Parathyroid adenoma (tissue), 2 donors: ENCODE results near the gene LITAF.

Experiments
- H2AFZ ChIP-seq: fragments of 300-600 bp; sonication (generic); one replicate; pipeline ENCODE4 v1.7.0; 2017; ENCODE audit warnings: antibody characterized with exemption, mild to moderate bottlenecking
- H3K27ac ChIP-seq: fragments of 300-600 bp; sonication (generic); one replicate; pipeline ENCODE4 v1.7.0; 2017
- H3K27me3 ChIP-seq: fragments of 300-600 bp; sonication (generic); one replicate; pipeline ENCODE4 v1.7.0; 2017; ENCODE audit warnings: low read length; ENCODE audit not compliant: control insufficient read depth, insufficient read depth
- H3K36me3 ChIP-seq: fragments of 300-600 bp; sonication (generic); one replicate; pipeline ENCODE4 v1.7.0; 2017; ENCODE audit warnings: low read length; ENCODE audit not compliant: control insufficient read depth, insufficient read depth
- H3K4me1 ChIP-seq: fragments of 300-600 bp; sonication (generic); one replicate; pipeline ENCODE4 v1.7.0; 2017; ENCODE audit warnings: control low read depth
- H3K4me2 ChIP-seq: fragments of 300-600 bp; sonication (generic); one replicate; pipeline ENCODE4 v1.7.0; 2017; ENCODE audit warnings: low read length
- H3K4me3 ChIP-seq: fragments of 300-600 bp; sonication (generic); one replicate; pipeline ENCODE4 v1.7.0; 2017; ENCODE audit warnings: low read depth, low read length
- H3K79me2 ChIP-seq: fragments of 300-600 bp; sonication (generic); one replicate; pipeline ENCODE4 v1.7.0; 2017; ENCODE audit warnings: control low read depth
- H3K9ac ChIP-seq: fragments of 300-600 bp; sonication (generic); one replicate; pipeline ENCODE4 v1.7.0; 2017; ENCODE audit warnings: mild to moderate bottlenecking
- H3K9me3 ChIP-seq: fragments of 300-600 bp; sonication (generic); one replicate; pipeline ENCODE4 v1.7.0; 2017; ENCODE audit warnings: low read length; ENCODE audit not compliant: control insufficient read depth
- TF ChIP-seq, protein P1 (sequence below): fragments of 300-600 bp; sonication (generic); IDR thresholded peaks from one replicate; pipeline ENCODE4 v1.7.0; 2017; ENCODE audit warnings: antibody characterized with exemption, mild to moderate bottlenecking
- donor health status: primary hyperparathyroidism.

Gene LITAF

DNA sequence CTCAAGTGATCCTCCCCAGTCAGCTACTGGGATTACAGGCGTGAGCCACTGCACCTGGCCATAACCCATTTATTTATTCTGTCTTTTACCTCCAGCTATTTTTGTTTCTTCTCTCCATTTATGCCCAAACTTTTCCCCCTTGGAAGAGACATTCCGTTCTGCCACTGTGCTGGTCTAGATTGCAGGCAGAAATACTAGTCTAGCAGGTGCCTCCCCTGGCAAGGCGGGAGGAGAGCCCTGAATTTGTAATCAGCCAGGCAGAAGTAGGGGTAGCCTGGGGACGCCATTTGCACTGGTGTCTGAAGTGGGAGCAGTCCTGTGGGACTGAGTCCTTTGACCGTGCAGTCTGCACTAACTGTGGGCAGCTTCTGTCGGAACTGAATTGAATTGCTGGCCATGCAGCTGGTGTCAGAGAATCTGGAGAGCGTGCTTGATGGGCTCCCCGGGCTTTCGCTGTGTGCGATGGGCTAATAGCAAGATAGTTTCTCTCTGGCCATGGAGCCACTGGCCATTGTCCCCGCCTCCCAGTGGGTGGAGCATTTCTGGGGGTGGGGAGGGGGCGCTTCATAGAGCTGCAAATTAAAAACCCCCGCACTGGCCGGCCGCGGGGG, 31.5 kb upstream of the LITAF start:
- H3K79me2 ChIP-seq: no peaks in the 10 kb centered on the region
- H3K27ac ChIP-seq: peak overlapping the region; percentile 69
- H3K9me3 ChIP-seq: no peaks in the 10 kb centered on the region
- H3K4me1 ChIP-seq: peaks cover 8% of the 10 kb centered on the region
- peak overlapping the region; percentile 25 for H3K4me2 ChIP-seq
- no peaks in the 10 kb centered on the region for H3K36me3 ChIP-seq
- TF ChIP-seq, protein P1, sequence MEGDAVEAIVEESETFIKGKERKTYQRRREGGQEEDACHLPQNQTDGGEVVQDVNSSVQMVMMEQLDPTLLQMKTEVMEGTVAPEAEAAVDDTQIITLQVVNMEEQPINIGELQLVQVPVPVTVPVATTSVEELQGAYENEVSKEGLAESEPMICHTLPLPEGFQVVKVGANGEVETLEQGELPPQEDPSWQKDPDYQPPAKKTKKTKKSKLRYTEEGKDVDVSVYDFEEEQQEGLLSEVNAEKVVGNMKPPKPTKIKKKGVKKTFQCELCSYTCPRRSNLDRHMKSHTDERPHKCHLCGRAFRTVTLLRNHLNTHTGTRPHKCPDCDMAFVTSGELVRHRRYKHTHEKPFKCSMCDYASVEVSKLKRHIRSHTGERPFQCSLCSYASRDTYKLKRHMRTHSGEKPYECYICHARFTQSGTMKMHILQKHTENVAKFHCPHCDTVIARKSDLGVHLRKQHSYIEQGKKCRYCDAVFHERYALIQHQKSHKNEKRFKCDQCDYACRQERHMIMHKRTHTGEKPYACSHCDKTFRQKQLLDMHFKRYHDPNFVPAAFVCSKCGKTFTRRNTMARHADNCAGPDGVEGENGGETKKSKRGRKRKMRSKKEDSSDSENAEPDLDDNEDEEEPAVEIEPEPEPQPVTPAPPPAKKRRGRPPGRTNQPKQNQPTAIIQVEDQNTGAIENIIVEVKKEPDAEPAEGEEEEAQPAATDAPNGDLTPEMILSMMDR: no peak
- peak overlapping the region; percentile 75 for H2AFZ ChIP-seq
- no peak overlapping the region for H3K4me3 ChIP-seq
- no peak overlapping the region for H3K9ac ChIP-seq
- H3K27me3 ChIP-seq: no peaks in the 10 kb centered on the region

DNA sequence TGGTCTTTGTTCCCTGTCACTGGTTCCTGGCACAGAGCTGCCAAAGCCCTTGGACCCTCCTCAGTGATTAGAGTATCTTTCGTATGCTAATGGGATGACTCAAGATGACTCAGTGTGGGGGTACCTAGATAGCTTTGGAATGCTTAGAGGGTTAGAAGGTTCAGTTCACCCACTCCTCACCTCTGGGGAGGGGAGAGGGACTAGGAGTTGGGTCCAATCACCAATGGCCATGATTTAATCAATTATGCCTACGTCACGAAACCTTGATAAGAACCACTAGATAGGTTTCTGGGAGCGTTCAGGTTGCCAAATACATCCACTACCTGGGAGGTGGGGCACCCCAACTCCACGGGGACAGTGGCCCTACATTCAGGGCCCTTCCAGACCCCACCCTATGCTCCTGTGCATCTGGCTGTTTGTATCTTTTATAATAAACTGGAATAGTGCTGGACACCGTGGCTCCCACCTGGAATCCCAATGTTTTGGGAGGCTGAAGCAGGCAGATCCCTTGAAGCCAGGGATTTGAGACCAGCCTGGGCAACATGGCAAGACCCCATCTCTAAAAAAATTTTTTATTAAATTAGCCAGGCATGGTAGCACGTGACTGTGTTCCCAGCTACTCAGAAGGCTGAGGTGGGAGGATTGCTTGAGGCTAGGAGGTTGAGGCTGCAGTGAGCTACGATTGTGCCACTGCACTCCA, 29.2 kb upstream of the LITAF start:
- TF ChIP-seq, protein P1: no peak
- H3K27ac ChIP-seq: no peak overlapping the region
- H3K9me3 ChIP-seq: no peaks in the 10 kb centered on the region
- no peak overlapping the region for H3K4me3 ChIP-seq
- no peak overlapping the region for H3K4me2 ChIP-seq
- H3K27me3 ChIP-seq: no peaks in the 10 kb centered on the region
- H2AFZ ChIP-seq: no peak overlapping the region
- peaks cover 8% of the 10 kb centered on the region for H3K4me1 ChIP-seq
- H3K9ac ChIP-seq: no peak overlapping the region
- H3K79me2 ChIP-seq: no peaks in the 10 kb centered on the region
- H3K36me3 ChIP-seq: no peaks in the 10 kb centered on the region

DNA sequence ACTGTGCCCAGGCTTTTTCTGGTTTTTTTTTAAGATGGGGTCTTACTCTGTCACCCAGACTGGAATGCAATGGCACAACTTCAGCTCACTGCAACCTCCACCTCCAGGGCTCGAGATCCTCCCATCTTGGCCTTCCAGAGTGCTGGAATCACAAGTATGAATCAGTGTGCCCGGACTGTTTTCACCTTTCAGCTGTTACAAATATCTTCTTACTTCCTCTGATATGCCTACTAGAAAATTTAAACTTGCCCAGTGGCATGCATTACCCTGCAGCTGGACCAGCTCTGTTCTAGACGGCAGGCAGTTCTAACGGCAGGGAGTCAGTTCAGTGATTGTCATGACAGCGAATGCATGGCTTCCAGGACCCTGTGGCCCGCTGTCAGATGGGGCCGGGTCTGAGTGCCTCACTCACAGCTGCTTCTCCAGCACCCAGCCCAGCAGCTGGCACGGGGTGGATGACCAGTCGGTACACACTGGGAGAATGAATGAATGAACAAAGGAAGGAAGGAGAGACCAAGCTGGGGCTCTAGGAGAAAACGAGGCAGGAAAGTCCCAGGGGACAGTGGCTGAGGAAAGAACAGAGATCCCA, 28.0 kb upstream of the LITAF start:
- Histone ChIP-seq H3K9ac (no peak overlapping the region), H3K27ac (no peak overlapping the region), H3K9me3 (no peaks in the 10 kb centered on the region), H3K4me3 (no peak overlapping the region), H3K4me2 (no peak overlapping the region), H3K27me3 (no peaks in the 10 kb centered on the region), H3K79me2 (no peaks in the 10 kb centered on the region), H3K36me3 (no peaks in the 10 kb centered on the region), H3K4me1 (peaks cover 11% of the 10 kb centered on the region), H2AFZ (no peak overlapping the region)
- TF ChIP-seq, protein P1: no peak

DNA sequence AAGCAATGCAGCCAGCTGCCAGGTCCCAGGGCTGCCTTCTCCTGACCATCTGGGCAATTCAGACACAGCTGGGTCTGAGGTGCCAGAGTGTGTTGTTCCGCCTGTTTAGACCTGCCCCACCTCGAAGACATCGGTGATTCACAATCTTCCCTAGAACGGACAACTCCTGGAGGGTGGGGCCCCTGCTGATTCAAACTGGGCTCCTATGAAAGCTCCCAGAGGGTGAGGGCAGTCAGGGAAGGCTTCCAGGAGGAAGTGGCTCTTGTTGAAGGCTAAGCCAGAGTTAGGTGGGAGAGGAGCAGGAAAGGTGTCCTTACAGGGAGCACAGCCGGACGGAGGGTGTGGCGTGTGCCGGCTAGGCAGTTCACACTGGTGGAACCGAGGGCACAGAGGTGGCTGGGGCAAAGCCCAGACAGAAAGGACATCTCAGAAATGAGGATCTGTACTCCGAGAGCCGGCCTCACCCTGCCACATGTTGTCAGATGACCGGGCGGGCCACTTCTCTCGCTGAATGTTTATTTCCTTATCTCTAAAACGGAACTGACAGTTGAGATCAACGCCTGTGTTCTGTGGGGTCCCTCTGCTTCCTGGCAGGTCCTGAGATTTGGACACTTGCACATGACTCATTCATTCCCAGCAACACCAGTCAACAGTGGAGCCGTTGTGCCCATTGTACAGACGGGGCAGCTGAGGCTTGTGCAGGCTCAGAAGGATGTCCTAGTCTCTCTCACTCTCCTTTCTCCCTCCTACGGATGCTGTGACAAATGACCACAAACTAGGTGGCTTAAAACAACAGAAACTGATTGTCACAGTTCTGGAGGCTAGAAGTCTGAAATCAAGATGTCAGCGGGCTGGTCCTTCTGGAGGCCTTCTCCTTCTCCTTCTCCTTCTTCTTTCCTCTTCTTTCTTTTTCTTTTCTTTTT, 26.9 kb upstream of the LITAF start:
- Histone ChIP-seq H3K27me3 (no peaks in the 10 kb centered on the region), H2AFZ (no peak overlapping the region), H3K79me2 (no peaks in the 10 kb centered on the region), H3K36me3 (no peaks in the 10 kb centered on the region), H3K4me2 (no peak overlapping the region), H3K4me1 (peaks cover 13% of the 10 kb centered on the region), H3K27ac (no peak overlapping the region), H3K4me3 (no peak overlapping the region), H3K9ac (no peak overlapping the region), H3K9me3 (no peaks in the 10 kb centered on the region)
- TF ChIP-seq, protein P1: no peak
